M059J (cell line): Measurements from ENCODE around the gene IPO7. TPM values are rescaled to one million over a fixed set of nuclear protein-coding genes. Genes with fewer than 3 reads are reported as not detected.
A peak's percentile ranks its signal among the peaks of the same experiment; 100 is the strongest.
"Not testable (repeated sequence)": the region's sequence is repeated elsewhere in the genome, so short reads cannot be mapped to it uniquely, and the experiment has no call there.

Experiments used
- DNase-seq: peaks from one replicate; pipeline ENCODE4 v3.0.0-alpha.2; 2012; ENCODE audit warnings: low read depth
- total RNA-seq: library from RNA; depleted of rRNA; stranded (reverse); fragments of >200 nt; shearing (Covaris generic); gene quantifications from 2 replicates; pipeline ENCODE4 v1.2.3, GENCODE V29; 2014; rRNA removed

Gene IPO7
- 85.6 and 108 TPM in 2 replicates for total RNA-seq

DNA sequence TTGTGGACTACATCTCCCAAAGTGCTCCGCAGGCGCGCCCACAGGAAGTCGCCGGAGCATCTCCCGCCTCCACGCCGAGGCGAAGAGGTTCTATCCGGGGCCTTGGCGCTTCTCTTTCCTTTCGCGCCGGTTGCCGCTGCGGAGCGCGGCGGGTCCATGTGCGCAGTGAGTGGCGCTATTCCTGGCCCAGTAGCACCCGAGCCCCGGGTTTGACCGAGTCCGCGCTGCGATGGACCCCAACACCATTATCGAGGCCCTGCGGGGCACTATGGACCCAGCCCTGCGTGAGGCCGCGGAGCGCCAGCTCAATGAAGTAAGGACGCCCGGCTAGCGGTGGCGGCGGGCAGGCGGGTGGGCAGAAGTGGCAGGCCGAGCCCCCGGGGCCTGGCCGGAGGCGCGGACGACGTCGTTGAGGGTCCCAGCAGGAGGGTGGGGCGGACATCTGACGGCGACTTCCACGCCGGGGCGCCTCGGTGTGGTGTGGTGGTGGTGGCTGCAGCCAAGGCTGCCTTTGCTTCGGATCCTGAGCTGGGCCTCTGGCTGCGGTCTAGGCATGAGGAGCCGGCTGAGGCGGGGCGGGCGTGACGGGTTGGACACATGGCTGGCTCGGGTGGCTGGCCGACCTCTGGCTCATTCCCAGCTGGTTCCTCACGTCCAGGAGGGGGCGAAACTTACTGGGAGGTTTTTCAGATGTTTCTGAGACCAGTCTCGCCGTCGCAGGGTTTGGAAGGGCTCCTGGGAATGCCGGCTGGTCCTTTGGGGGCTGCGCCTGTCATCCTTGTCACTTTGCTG is at the start of gene IPO7:
TSS of gene IPO7 (plus strand) at position 118 of the 792 bp plus-strand sequence. CDS start at position 230, 112 bp downstream.
- DNase-seq = peak; percentile 93

DNA sequence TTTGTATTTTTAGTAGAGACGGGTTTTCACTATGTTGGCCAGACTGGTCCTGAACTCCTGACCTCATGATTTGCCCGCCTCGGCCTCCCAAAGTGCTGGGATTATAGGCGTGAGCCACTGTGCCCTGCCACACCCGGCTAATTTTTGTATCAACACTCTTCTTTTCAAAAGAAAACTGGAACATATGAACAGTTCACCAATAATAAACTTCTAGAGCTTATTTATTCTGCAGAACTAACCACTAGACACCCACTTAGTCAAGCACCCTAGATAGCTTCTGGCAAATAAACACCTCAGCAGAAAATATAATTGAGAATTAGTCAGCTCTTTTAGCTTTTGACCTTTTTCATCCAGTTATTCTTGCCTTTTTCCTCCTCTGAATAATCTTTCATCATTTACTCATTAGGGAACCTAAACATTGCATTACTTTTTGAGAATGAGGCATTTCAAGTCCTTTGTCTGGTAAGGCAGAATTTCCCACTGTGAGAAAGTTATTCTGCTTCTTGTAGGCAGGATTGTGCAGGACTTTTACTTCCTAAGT is 42.7 kb upstream of the IPO7 start:
- no peak for DNase-seq

DNA sequence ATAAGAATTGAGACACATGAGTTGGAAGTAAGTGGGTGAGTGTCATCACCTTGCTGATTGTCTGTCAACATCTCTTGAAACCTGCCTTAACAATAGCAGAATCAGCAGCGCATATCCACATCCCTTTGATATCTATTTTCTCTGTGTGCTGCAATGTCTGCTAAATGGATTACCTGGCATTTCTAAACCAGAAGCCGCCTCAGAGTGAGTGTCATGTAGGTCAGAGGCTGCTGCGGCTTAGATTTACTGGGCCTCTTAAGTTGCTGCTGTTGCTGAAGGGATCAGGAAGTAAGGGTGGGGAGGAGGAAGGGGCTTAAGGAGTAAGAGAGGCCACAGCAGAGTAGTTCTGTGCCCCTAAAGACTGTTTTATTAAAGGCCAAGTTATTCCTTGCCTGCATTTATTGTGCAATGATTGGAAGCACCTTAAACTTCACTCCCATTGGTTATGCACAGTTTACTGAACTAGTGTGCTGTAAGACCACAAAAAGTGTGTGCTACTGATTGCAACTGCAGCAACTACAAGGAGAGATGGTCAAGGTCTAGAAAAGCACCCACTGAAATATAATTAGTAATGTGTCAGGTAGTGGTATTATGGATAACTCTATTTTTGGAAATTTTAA is 40.3 kb upstream of the IPO7 start:
- DNase-seq = no peak

DNA sequence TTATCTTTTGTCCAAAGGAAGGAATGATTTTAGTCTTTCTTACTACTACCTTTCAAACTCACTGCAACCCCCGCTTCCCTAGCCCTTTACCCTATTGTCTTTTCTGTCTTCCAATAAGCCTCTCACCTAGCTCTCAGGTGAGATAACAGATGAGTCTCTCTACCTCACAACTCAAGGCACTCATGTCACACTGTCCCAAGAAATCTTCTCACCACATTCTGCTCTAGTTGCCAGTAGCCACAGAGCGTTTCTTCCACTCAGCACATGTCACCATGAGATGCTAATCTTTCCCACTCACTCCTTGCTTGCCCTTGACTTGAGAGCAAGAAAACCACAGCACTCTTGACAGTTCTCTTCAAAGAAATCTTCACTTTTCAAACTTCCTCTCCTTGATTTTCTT is 37.4 kb upstream of the IPO7 start:
- DNase-seq = peak; percentile 23

DNA sequence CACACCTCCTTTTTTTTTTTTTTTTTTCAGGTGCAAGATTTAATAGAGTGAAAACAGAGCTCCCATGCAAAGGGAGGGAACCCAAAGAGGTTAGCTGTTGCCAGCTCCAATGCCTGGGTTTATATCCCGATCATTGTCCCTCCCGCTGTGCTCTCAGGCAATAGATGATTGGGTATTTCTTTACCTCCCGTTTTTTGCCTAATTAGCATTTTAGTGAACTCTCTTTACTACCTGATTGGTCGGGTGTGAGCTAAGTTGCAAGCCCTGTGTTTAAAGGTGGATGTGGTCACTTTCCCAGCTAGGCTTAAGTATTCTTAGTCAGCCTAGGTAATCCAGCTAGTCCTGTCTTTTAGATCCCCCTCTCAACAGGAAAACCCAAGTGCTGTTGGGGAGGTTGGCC is 36.7 kb upstream of the IPO7 start:
- not testable (repeated sequence) for DNase-seq

DNA sequence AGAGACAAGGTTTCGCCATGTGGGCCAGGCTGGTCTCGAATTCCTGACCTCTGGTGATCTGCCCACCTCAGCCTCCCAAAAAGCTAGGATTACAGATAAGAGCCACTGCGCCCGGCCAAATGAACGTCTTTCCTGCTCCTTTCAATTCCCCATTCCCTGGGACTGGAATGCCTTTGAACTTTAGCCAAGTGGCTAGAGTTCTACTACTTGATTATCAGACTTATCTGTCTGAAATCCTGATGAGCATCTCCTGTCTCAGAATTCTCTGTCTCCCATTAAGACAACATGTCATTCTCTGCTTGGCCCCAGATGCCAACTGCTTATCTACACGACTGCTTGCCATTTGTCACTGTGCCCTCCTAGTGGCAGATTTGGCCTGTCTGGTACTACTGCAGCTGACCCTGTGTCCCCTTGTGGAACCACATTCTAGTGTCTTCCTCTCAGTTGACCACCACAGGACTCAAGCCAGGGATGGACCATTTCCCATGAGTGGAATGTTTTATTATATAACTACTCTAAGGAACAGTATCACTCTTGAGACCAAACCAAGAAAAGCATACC is 33.1 kb upstream of the IPO7 start:
- DNase-seq = no peak

DNA sequence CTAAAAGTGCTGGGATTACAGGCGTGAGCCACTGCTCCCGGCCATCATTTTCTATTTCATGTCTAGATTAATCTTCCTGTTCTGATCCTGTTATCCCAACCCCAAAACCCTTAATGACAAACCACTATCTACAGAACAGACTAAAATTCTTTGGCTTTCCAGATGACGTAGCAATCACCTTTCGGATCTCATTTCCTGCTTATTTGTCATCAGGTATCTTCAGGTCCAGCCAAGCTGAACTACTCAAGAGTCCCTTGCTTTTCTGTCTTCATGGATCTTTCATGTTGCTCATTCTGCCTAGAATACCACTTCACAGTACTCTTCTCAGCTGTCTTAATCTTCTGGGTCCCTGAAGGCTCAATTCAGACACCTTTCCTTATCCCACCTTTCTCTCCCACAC is 27.4 kb upstream of the IPO7 start:
- peak; percentile 8 for DNase-seq

DNA sequence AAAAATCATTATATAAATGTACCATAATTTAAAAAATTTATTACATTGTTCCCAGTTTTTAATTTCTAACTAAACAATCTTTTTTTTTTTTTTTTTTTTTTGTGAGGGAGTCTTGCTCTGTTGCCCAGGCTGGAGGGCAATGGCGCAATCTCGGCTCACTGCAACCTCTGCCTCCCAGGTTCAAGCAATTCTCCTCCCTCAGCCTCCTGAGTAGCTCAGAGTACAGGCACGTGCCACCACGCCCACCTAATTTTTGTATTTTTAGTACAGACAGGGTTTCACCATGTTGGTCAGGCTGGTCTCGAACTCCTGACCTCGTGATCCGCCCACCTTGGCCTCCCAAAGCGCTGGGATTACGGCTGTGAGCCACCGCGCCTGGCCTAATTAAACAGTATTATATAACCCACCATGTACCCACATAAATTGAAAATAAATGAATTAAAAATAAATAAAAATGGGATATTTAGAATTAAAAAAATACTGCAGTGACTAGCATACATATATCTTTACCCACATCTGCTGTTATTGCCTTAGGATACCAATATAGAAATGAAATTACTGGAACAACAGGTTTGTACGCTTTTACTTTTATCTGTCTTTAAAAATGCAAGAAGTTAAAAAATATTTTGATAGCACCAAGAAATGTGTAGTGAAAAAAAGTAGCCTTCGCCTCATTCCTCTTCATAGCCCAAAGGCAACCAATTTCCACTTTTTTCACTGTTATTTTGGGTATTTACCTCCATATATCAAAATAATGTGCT is 23.4 kb upstream of the IPO7 start:
- DNase-seq = not testable (repeated sequence)

DNA sequence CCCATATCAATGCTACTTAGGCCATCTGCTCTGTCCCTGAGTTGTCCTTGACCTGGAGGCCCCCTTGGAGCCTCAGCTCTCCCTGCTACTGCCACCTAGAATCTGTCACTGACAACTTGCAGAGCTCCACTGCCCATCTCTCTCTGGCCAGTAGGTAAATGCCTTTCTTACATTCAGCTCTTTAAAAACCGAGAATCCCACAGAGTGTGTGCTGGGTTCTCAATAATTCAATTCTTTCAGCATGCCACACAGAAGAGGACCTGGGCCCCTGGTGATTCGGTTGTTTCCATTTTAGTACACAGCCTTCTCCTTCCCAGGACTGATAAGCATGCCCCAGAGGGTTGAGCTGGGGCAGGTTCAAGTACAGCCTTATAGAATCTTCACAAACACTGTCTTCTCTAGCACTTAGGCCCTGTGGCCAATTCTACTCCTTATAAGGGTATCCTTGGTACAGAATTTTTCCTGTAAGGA is 22.0 kb upstream of the IPO7 start:
- DNase-seq = peak; percentile 17

DNA sequence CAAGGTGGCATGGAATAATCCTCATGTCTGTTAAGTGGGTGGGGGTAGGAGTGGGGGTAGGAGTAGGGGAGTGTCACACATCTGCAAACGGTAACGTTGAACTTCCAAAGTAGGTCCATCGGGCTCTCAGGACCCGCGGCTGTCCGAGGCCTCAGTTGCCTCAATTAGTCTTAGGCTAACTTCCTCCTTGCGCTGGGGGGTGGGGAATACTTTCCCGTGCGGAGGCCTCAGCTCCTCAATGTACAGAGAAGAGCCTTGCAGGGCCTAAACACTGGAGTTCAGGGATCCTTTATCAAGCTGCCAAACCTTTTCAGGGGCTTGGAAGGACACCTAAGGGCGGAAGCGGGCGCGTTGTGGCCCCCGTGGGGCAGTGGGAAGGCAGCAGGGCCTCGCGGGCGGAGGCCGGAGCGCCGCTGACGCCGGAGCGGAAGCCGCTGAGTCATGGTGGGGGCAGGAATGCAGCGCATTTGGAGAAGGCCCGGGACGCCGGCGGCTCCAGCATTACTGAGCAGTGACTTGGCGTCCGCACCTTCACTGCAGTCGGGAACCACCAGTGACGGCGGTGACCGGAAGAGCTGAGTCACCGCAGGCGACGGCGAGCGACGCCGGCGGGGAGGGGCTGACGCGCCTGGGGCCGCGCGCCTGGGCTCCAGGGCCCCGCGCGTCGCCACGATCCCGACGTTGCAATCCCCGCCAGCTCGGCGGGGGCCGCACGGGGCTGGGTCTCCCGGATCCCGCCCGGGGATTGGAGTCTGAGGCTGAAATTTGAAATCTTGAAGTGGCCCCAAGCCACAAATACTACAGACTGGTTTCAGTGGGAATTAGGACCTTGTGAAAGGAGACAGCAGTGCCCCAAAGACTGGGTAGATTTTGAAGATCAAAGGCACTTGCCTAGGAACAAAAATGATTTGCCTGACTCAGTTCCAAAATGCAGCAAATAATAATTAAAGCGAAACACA is 20.2 kb upstream of the IPO7 start:
- DNase-seq = peak; percentile 98

DNA sequence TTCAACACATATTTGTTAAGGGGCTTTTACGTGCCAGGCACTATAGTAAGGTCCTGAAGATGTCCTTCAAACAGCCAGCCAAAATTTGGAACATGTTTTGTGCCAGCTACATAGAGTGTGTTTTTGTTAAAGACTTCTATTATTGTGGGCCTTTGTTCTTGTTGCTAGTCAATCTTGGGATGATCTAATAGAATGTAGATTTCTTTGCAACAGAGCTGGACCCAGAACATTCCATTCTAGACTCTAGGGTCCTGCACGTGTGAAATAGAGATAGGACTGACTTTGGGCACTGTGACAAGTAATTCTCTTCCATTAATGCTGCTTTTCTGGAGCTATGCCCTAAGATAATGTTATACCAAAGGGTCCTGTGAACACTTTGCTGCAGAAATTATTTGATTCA is 16.9 kb upstream of the IPO7 start:
- no peak for DNase-seq

DNA sequence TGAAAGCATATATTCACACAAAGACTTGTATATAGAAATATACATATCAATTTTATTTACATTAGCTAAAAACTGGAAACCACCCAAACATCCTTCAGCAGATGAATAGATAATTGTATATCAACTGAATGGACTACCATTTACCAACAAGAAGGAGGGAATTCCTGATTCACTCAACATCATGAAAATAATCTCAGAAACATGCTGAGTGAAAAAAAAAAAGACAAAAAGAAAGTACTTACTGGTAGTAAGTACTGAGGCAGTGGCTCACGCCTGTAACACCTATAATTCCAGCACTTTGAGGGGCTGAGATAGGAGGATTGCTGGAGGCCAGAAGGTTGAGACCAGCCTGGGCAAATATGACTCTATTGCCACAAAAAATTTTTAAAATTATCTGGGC is 7.4 kb upstream of the IPO7 start:
- DNase-seq = no peak

DNA sequence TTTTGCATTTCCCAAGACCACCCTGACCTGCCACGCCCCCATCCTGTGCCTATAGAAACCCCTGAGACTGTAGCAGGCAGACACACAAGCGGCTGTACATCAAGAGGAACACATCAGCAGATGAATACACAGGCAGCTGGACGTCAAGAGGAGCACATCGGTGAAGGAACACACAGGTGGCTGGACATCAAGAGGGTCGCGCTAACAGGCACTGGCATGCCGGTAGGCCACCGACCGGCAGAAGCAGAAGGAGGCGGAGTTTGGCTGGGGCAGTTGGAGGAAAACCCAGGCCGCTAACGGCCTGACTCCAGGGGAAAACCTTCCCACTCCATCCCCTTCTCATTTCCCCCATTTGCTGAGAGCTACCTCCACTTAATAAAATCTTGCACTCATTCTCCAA is 5.4 kb upstream of the IPO7 start:
- no peak for DNase-seq

DNA sequence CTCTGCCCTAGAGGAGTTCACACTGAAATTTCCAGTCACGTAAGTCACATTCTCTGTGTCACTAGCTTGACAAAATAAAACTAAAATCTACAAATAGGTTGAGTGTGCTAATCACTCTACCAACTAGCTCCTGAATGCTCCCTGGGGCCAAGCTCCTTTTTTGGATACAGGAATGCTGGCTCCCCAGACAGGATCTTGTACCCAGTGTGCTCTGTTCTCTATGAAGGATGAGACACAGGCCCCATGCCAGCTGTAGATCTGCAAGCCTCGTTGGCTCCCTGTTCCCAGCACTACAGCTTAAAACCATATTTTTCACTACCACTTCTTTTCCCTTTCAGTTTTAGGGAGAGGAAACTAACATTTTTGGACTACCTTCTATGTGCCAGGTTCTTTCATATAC is 3.7 kb upstream of the IPO7 start:
- no peak for DNase-seq

DNA sequence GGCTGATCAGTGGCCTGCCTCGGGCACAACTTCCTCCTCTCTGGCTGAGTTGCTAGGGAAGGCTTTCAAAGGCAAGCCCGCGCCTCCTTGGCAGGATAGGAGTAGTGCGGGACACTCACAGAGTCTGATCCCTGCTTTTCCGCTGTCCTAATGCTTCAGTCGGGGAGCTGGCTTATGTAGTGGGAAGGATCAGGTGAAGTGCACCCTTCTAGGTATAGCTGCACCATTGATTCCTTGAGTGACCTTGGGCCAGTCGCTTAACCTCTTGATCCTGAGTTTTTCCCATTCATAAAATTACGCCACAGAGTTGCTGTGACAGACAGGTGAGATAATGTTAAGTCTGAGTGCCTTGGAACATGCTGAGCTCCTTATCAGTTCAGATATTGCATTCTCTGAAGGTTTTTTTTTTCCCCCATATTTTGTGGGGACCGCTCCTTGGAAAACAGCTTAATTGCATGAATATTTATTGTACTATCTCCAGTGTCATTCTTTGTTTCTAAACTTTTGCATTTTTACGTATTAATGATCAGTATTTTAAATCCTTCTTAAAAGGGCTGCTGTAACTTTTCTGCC is 961 bp downstream of the IPO7 start:
- no peak for DNase-seq

DNA sequence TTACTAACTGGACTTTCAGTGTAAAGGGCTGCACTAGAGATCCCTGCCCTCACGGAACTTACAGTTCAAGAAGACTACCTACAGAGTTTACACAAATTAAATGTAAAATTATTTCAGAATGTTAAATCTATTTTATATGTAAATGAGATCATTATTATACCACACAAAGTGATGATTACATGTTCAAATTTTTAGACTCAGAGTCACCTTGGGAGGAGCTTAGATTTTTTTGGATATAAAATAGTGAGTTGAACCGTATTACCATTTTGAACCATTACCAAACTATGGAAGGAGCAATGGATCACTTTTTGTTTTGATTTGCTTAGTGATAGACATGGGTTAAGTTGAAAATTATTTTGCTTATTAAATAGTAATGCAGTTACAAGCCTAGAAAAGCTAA is 1.6 kb downstream of the IPO7 start:
- DNase-seq = no peak

DNA sequence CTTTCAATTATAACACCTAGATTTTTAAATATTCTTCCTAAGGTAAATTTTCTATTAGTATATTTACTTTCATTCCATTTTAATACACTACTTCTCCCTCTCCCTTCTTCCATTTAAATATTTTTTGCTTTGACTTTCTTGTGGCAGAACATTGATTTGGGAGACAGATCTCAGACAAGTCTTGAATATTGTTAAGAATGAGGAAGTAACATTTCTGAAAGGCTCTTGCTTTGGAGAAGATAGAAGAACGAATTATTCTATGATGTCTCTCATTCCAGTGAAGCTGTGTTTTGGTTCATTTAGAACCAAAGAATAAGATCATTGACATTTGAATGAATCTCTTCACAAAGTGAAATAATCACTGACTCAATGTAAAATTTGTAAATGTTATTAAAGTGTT is 2.4 kb downstream of the IPO7 start:
- DNase-seq = no peak

DNA sequence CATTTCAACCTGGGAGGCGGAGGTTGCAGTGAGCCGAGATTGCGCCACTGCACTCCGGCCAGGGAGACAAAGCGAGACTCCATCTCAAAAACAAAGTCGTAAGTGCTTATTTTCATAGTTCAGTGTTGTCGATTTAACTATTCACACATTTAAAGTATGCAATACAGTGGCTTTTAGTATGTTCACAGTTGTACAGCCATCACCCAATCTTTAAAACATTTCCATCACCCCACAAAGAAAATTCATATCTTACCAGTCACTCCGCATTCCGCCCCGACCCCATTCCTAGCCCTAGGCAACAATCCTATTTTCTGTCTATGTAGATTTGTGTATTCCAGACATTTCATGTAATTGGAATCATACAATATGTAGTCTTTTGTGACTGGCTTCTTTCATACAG is 11.9 kb downstream of the IPO7 start:
- peak; percentile 21 for DNase-seq

DNA sequence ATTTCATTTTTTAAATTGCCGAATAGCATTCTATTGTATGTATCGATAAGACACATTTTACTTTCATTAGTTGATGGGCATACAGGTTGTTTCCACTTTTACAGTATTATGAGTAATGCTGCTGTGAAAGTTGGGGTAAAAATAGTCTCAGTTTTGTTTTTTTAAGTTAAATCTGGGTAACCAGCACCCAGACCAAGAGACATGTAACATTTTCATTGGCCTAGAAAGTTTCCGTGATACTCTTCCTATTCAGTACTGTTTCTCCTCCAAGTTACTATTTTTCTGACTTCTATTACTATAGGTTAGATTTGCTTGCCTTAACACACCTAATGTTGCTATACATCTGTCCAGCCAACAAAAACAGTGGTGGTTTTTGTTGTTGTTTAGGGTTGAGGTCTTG is 12.3 kb downstream of the IPO7 start:
- DNase-seq = no peak
